ENCODE results near the gene SAV1. TPM values are rescaled to one million over a fixed set of nuclear protein-coding genes. Genes with fewer than 3 reads are reported as not detected.

The SAV1 gene
- total and polyA plus RNA-seq, 2 of the 13 experiments (the other 11 are each of a cell fraction or from before 2014, with no cell fraction given), result 7.3 to 8.2 TPM

DNA sequence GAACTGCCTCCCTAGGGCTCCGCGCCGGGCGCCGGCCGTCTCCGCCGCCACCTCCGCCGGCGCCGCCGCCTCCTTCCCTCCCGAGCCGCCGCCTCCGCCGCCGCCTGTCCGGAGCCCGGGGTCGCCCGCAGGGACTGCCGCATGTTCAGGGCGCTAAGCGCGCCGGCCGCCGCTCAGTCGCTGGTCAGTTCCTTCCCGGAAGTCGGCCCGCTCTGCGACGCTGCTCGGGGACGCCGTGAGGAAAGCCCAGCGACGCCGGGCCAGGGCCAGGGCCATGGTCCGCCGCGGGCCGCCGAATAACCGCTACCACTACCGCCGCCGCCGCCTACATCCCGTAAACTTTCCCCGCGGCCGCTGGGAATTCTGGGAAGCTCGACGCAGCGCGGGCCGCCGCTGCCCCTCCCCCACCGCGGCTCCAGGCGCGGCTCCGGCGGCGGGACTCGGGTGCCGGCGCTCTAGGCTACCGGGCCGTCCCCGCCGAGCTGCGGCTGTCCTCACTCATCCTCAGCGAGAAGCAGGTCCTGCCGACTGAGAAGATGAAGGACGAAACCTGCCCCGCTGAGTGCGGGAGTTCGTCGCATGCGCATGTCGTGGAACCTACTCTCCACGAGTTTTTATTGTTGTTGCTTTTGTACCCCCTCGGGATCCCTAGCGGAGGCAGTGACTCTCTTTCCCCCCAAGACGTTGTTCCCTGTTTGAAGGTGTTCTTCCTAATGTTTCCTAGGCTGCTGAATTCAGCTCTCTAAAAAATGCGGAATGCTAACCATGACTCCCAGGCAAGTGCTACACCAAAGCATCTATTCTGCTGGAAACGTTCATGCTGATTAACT, at the start of gene SAV1 (continued):
- TF ChIP-seq, protein P1, sequence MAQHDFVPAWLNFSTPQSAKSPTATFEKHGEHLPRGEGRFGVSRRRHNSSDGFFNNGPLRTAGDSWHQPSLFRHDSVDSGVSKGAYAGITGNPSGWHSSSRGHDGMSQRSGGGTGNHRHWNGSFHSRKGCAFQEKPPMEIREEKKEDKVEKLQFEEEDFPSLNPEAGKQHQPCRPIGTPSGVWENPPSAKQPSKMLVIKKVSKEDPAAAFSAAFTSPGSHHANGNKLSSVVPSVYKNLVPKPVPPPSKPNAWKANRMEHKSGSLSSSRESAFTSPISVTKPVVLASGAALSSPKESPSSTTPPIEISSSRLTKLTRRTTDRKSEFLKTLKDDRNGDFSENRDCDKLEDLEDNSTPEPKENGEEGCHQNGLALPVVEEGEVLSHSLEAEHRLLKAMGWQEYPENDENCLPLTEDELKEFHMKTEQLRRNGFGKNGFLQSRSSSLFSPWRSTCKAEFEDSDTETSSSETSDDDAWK (CRISPR knock-in tag; IDR thresholded peaks at IDR 0.05), result no peak
- TF ChIP-seq ZSCAN31 (CRISPR knock-in tag; IDR thresholded peaks at IDR 0.05; ENCODE audit: low read depth) (peak; percentile 84), HMGA1 (CRISPR knock-in tag; conservative IDR thresholded peaks at IDR 0.05) (no peak), ZNF761 (CRISPR knock-in tag; conservative IDR thresholded peaks at IDR 0.05) (0 out of 2 replicates have a peak, but pooled peaks have one; percentile 62), MYC (CRISPR knock-in tag; IDR thresholded peaks at IDR 0.05; ENCODE audit: borderline replicate concordance) (peak; percentile 46; the same call in 1 of the 2 replicates), PPARG (CRISPR knock-in tag; conservative IDR thresholded peaks at IDR 0.05) (0 out of 2 replicates have a peak, but pooled peaks have one; percentile 26), POLR2A (IDR thresholded peaks at IDR 0.05; ENCODE audit: insufficient read depth in 1 of 2, low read depth in 2 of 2, low read length in 2 of 2) (peak; percentile 94 to 99), RELA (CRISPR knock-in tag; IDR thresholded peaks at IDR 0.05) (no peak), TCF7L2 (IDR thresholded peaks at IDR 0.05; ENCODE audit: low read depth, low read length) (no peak), HMG20A (CRISPR knock-in tag; IDR thresholded peaks at IDR 0.05; ENCODE audit: borderline replicate concordance) (peak; percentile 21; the same call in 1 of the 2 replicates), SIX1 (CRISPR knock-in tag; IDR thresholded peaks at IDR 0.05; ENCODE audit: borderline replicate concordance) (no peak), CHD4 (IDR thresholded peaks at IDR 0.05; ENCODE audit: borderline replicate concordance, low read length) (no peak)
- TF ChIP-seq, protein P2, sequence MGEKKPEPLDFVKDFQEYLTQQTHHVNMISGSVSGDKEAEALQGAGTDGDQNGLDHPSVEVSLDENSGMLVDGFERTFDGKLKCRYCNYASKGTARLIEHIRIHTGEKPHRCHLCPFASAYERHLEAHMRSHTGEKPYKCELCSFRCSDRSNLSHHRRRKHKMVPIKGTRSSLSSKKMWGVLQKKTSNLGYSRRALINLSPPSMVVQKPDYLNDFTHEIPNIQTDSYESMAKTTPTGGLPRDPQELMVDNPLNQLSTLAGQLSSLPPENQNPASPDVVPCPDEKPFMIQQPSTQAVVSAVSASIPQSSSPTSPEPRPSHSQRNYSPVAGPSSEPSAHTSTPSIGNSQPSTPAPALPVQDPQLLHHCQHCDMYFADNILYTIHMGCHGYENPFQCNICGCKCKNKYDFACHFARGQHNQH (CRISPR knock-in tag; IDR thresholded peaks at IDR 0.05), result peak; percentile 74; the same call in 1 of the 2 replicates
- TF ChIP-seq, protein P3, sequence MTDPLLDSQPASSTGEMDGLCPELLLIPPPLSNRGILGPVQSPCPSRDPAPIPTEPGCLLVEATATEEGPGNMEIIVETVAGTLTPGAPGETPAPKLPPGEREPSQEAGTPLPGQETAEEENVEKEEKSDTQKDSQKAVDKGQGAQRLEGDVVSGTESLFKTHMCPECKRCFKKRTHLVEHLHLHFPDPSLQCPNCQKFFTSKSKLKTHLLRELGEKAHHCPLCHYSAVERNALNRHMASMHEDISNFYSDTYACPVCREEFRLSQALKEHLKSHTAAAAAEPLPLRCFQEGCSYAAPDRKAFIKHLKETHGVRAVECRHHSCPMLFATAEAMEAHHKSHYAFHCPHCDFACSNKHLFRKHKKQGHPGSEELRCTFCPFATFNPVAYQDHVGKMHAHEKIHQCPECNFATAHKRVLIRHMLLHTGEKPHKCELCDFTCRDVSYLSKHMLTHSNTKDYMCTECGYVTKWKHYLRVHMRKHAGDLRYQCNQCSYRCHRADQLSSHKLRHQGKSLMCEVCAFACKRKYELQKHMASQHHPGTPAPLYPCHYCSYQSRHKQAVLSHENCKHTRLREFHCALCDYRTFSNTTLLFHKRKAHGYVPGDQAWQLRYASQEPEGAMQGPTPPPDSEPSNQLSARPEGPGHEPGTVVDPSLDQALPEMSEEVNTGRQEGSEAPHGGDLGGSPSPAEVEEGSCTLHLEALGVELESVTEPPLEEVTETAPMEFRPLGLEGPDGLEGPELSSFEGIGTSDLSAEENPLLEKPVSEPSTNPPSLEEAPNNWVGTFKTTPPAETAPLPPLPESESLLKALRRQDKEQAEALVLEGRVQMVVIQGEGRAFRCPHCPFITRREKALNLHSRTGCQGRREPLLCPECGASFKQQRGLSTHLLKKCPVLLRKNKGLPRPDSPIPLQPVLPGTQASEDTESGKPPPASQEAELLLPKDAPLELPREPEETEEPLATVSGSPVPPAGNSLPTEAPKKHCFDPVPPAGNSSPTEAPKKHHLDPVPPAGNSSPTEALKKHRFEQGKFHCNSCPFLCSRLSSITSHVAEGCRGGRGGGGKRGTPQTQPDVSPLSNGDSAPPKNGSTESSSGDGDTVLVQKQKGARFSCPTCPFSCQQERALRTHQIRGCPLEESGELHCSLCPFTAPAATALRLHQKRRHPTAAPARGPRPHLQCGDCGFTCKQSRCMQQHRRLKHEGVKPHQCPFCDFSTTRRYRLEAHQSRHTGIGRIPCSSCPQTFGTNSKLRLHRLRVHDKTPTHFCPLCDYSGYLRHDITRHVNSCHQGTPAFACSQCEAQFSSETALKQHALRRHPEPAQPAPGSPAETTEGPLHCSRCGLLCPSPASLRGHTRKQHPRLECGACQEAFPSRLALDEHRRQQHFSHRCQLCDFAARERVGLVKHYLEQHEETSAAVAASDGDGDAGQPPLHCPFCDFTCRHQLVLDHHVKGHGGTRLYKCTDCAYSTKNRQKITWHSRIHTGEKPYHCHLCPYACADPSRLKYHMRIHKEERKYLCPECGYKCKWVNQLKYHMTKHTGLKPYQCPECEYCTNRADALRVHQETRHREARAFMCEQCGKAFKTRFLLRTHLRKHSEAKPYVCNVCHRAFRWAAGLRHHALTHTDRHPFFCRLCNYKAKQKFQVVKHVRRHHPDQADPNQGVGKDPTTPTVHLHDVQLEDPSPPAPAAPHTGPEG (CRISPR knock-in tag; IDR thresholded peaks at IDR 0.05), result no peak
- TF ChIP-seq, protein P4, sequence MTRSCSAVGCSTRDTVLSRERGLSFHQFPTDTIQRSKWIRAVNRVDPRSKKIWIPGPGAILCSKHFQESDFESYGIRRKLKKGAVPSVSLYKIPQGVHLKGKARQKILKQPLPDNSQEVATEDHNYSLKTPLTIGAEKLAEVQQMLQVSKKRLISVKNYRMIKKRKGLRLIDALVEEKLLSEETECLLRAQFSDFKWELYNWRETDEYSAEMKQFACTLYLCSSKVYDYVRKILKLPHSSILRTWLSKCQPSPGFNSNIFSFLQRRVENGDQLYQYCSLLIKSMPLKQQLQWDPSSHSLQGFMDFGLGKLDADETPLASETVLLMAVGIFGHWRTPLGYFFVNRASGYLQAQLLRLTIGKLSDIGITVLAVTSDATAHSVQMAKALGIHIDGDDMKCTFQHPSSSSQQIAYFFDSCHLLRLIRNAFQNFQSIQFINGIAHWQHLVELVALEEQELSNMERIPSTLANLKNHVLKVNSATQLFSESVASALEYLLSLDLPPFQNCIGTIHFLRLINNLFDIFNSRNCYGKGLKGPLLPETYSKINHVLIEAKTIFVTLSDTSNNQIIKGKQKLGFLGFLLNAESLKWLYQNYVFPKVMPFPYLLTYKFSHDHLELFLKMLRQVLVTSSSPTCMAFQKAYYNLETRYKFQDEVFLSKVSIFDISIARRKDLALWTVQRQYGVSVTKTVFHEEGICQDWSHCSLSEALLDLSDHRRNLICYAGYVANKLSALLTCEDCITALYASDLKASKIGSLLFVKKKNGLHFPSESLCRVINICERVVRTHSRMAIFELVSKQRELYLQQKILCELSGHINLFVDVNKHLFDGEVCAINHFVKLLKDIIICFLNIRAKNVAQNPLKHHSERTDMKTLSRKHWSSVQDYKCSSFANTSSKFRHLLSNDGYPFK (CRISPR knock-in tag; IDR thresholded peaks at IDR 0.05; ENCODE audit: borderline replicate concordance), result 0 out of 2 replicates have a peak, but pooled peaks have one; percentile 23
